NB4 (cell line): ENCODE data around the gene PC.

ENCODE experiments used
- MYC ChIP-seq: IDR thresholded peaks from 2 replicates; pipeline ENCODE4 v1.6.1; 2011; ENCODE audit warnings: low read depth, low read length
- POLR2A ChIP-seq: IDR thresholded peaks from 2 replicates; pipeline ENCODE4 v1.6.1; 2011; ENCODE audit warnings: mild to moderate bottlenecking; ENCODE audit not compliant: insufficient read length; ENCODE audit errors: extremely low read depth
- TF ChIP-seq, protein P1 (sequence below): IDR thresholded peaks from one replicate; pipeline ENCODE4 v1.5.1; 2012; ENCODE audit warnings: low read depth, low read length
- TF ChIP-seq, protein P2 (sequence below): IDR thresholded peaks from 2 replicates; pipeline ENCODE4 v1.6.1; 2011; ENCODE audit warnings: low read depth, low read length

DNA sequence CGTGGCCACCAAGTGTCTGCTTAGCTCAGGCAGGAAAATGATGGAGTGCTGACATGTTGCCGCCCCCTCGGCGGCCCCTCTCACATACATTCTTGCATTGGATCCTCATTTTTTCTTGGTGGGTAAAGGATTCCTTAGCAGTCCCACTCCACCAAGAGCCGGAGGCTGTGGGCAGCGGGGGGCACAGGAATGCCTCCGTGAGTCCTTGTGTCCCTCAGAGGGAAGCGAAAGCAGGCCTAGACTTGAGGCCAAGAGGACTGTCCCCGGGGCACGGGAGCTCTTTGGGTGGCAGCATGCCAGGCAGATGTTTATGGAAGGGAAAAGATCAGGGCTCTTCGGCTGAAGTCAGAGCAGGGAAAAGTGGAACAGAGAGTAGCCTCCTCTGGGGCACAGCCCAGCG lies 79.7 kb downstream of the PC start:
- TF ChIP-seq, protein P1, sequence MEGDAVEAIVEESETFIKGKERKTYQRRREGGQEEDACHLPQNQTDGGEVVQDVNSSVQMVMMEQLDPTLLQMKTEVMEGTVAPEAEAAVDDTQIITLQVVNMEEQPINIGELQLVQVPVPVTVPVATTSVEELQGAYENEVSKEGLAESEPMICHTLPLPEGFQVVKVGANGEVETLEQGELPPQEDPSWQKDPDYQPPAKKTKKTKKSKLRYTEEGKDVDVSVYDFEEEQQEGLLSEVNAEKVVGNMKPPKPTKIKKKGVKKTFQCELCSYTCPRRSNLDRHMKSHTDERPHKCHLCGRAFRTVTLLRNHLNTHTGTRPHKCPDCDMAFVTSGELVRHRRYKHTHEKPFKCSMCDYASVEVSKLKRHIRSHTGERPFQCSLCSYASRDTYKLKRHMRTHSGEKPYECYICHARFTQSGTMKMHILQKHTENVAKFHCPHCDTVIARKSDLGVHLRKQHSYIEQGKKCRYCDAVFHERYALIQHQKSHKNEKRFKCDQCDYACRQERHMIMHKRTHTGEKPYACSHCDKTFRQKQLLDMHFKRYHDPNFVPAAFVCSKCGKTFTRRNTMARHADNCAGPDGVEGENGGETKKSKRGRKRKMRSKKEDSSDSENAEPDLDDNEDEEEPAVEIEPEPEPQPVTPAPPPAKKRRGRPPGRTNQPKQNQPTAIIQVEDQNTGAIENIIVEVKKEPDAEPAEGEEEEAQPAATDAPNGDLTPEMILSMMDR: no peak
- TF ChIP-seq, protein P2, sequence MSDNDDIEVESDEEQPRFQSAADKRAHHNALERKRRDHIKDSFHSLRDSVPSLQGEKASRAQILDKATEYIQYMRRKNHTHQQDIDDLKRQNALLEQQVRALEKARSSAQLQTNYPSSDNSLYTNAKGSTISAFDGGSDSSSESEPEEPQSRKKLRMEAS: no peak
- no peak for TF ChIP-seq POLR2A
- no peak for TF ChIP-seq MYC
